Measurements from ENCODE around the gene SETBP1. TPM values are rescaled to one million over a fixed set of nuclear protein-coding genes. Genes with fewer than 3 reads are reported as not detected.

SETBP1 gene
- total and polyA plus RNA-seq, 2 of the 8 experiments (the other 6 are each of a cell fraction or from before 2014, with no cell fraction given), result 2.0 to 6.5 TPM

GRCh38 chr18:44960580-44960979, 279.9 kb downstream of the SETBP1 start (continued):
- TF ChIP-seq CHD7 (IDR thresholded peaks at IDR 0.05; ENCODE audit: insufficient replicate concordance, low read length), result no peak
- no peak for TF ChIP-seq SUZ12 (IDR thresholded peaks at IDR 0.05; ENCODE audit: low read length)
- TF ChIP-seq BACH1 (IDR thresholded peaks at IDR 0.05; ENCODE audit: low read length), result no peak
- TF ChIP-seq CBX8 (IDR thresholded peaks at IDR 0.05; ENCODE audit: borderline replicate concordance, low read depth, low read length), result no peak
- TF ChIP-seq CBX5 (IDR thresholded peaks at IDR 0.05; ENCODE audit: low read depth, low read length), result no peak
- no peak for TF ChIP-seq GABPA (IDR thresholded peaks at IDR 0.05; ENCODE audit: borderline replicate concordance, insufficient read depth, low read length)
- TF ChIP-seq SAP30 (IDR thresholded peaks at IDR 0.05; ENCODE audit: insufficient read depth, insufficient replicate concordance, low read length), result no peak
- TF ChIP-seq SRF (IDR thresholded peaks at IDR 0.05; ENCODE audit: low read depth, low read length), result no peak
- TF ChIP-seq POLR2AphosphoS5 (IDR thresholded peaks at IDR 0.05; ENCODE audit: low read depth, low read length), result no peak
- no peak for TF ChIP-seq TBP (IDR thresholded peaks at IDR 0.05; ENCODE audit: low read depth, low read length)
- no peak for TF ChIP-seq MAFK (IDR thresholded peaks at IDR 0.05; ENCODE audit: low read depth, low read length)
- no peak for TF ChIP-seq MAX (IDR thresholded peaks at IDR 0.05)

All from H1 (cell line).